Hematopoietic multipotent progenitor cell (in vitro differentiated cells): ENCODE measurements around the gene ALDH3A1. TPM values are rescaled to one million over a fixed set of nuclear protein-coding genes. Genes with fewer than 3 reads are reported as not detected.

Source experiments
- DNase-seq, 3 donors: peaks; one replicate each; pipeline ENCODE4 v3.0.0-alpha.2; 2011 to 2015; ENCODE audit warnings: low read depth in 2 of 3, low spot score in 2 of 3
- total RNA-seq: library from RNA; depleted of rRNA; stranded (reverse); fragments of >200 nt; gene quantifications from one replicate; pipeline ENCODE4 v1.2.3, GENCODE V29; 2012

The ALDH3A1 gene
- total RNA-seq, 1 donor, result 0.81 TPM

DNA sequence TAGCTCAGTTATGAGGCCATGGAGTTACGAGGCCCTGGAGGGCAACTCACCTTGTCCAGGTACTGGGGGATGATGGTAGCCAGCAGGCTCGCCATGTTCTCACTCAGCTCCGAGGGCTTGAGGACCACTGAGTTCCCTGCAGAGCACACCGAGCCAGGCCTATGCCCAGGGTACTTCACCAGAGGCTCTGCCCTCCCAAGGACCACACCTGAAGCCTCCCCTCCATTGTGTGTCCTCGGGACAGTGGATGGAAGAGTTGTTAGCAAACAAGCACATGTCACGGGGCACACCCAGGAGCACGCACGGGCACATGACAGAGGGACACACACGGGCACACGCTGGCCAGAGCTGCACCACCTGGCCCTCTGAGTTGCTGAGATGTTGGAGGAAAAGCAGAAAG lies 5.6 kb downstream of the ALDH3A1 start:
- no peak for DNase-seq

DNA sequence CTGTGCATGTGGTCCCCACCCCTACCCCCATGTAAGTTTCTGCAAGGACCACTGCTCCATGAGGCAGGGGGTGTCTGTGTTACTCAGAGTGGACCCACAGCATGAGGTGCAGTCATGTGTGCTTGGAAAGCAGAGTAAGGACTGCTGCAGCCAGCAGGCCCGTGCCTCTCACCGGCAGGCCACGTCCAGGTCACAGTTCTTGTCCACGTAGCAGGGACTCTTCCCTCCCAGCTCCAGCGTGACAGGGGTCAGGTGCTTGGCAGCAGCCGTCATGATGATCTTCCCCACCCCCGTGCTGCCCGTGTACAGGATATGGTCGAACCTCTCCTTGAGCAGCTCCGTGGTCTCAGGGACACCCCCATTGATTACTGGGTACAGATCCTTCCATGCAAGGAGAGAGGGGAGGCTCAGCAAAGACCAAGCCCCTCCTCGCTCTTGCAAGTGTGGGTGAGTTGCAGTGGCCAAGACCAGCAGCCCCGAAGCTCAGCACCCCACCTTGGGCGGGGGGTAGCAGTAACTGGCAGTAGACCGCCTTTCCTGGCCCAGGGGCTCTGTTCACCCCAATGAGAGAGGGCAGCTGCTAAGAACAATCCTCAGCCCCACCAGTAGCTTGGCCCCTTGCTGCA lies 6.2 kb downstream of the ALDH3A1 start:
- no peak for DNase-seq

DNA sequence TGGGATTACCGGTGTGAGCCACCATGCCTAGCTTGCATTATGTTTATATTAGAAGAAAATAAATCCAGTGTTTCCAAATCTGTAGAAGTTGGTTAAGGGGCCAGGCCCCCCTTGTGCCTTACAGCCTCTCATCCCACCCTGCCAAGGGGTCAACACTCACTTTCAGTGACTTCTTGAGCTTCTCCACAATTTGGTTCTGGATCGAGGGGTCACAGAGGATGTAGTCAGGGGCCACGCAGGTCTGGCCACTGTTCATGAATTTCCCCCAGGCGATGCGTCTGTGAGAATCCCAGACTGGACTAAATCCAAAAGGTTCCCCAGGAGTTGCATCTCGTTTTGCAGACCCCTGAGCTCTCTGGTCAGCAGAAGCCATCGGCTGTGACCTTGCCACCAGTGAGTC lies 7.2 kb downstream of the ALDH3A1 start:
- DNase-seq, result no peak

GRCh38 chr17:19739241-19740201 lies 8.6 kb downstream of the ALDH3A1 start:
- no peak for DNase-seq

GRCh38 chr17:19738757-19739156 lies 9.3 kb downstream of the ALDH3A1 start:
- no peak for DNase-seq

- DNase-seq, result no peak
Measured at GRCh38 chr17:19738073-19738449, 10.0 kb downstream of the ALDH3A1 start.

- DNase-seq, result no peak
Measured at GRCh38 chr17:19737305-19738072, 10.6 kb downstream of the ALDH3A1 start.

DNA sequence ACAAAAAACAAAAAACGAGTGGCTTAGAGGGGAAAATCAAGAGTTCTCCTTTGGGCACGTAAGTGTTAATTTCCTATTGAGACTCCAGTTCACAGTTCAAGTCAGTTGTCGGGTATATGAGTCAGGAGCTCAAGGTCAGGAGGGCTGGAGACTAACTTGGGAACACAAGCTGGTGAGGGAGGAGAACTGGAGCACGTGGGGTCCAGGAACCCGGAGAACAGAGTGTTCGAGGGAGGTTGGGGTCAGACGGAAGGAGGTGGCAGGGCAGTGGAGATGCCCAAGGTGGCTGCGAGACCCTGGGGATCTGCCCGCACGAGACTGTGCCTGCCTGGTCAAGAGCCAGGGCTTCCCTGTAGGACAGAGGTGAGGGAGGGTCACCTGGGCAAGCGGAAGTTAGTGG lies 12.0 kb downstream of the ALDH3A1 start:
- DNase-seq, result no peak

GRCh38 chr17:19733953-19734526 lies 14.1 kb downstream of the ALDH3A1 start:
- no peak for DNase-seq

GRCh38 chr17:19731626-19732025 lies 16.5 kb downstream of the ALDH3A1 start:
- no peak for DNase-seq

GRCh38 chr17:19730843-19731242 lies 17.3 kb downstream of the ALDH3A1 start:
- DNase-seq, result no peak

- no peak for DNase-seq
Measured at GRCh38 chr17:19729900-19730299, 18.2 kb downstream of the ALDH3A1 start.

DNA sequence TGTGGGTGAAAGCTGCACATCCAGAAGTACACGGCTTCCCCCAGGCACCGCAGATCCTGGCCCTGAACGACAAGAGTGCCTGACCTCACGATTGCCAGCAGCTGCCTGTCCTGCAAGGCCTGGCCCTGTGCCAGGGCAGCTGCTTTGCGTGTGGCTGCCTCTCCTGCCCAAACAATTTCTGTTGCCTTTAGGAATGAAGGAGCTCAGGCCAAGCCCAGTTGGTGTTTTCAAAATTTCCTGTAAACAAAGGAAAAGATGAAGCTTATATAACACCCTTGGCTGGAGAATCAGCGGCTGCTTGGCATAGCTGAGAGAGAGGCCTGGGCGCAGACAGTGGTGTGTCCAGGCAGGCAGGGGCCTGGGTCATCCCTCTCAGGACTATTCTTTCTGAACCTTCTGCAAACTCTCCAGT lies 20.0 kb downstream of the ALDH3A1 start:
- peak in 2 of 3 donors; percentile 32 to 61 for DNase-seq

DNA sequence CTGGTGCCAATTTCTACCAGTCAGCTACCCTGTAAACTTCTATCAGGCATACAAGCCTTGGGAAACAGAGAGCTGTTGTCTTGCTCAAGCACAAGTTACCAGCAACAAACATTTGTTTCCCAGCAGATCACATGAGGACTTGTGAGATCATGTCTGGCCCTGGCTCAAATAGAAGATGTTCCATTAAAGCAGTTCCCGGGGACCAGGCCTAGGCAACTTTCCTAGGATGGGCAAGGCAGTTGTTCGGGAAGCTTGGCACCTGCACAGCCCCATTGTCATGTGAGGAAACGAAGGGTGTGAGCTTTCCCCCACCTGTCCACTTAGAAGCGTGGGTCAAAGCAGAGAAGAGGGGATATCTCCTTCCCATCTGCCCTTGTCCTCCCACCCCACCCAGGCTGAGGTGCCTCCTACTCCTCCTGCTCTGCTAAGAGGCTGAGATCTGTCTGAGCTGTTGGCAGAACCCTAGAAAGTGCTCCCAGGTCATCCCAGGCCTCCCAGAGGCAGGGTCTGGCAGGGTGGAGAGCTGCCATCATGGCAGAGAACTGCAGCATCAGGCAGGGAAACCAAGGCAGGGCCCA lies 20.5 kb downstream of the ALDH3A1 start:
- DNase-seq, result no peak

- no peak for DNase-seq
Measured at GRCh38 chr17:19726631-19727376, 21.3 kb downstream of the ALDH3A1 start.

DNA sequence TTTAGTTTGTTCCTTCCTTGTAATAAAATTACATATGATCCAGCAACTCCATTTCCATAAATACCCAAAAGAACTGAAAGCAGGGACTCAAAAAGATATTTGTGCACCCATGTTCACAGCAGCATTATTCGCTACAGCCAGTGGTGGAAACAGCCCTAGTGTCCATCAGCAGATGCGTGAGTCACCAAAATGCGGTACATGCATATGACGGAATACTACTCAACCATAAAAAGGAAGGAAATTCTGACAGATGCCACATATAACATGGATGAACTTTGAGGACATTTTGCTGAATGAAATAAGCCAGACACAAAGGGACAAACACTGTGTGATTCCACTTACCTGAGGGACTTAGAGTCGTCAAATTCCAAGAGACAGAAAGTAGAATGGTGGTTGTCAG lies 22.6 kb downstream of the ALDH3A1 start:
- no peak for DNase-seq

DNA sequence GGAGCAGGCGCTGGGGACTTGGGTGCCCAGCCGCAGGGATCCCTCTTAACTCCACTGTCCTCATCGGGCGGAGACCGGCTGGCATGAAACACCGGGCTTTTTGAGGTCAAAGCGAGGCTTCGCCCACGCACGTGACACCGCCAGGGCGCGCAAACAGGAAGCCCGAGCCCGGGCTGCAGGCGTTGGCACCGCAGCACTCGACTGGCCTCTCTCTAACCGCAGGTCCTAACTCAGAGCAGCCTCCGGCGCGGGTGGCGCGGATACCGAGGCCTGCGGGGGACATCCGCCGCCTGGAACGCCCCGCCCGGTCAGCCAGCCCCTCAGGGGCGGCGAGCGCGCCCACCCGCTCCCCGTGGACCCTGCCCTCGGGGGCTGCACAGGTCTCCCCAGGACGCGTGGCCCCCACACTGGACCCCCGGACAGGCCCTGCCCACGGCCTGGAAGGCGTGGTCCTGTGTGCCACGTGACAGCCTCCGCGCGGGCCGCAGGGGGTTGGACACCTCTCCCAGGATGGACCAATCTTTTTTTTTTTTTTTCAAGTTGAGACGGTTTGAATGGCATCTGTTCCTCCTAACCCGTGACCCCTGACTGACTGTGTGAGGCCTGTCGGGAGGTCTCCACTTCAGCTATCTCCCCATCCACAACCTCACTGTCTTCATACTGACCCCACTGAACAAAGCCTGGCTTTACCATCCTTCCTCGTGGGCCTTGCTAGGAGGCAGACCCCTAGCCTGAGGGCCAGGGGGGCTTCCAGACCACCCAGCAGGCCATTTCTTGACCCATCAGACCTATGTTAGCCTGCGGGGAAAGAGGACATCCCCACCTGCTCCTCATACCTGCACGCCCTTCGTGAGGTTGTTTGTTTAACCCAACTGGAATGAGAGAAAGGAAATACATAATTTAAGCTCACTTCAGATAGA lies 23.3 kb downstream of the ALDH3A1 start:
- DNase-seq, result peak in 2 of 3 donors; percentile 80 to 81

GRCh38 chr17:19723964-19724363 lies 24.1 kb downstream of the ALDH3A1 start:
- no peak for DNase-seq
